Stomach (tissue), 9 donors: Measurements from ENCODE around the gene TTN. TPM values are rescaled to one million over a fixed set of nuclear protein-coding genes. Genes with fewer than 3 reads are reported as not detected.

Experiments
- DNase-seq, 2 donors: peaks; one replicate each; pipeline versions ENCODE4 v3.0.0 to v3.0.0-alpha.2; 2013 to 2019
- H3K27ac ChIP-seq, 5 donors: fragments of 200-600 bp in 4 of 5; sonication (generic) in 4 of 5; one replicate each; pipeline ENCODE4 v1.5.1; 2013 to 2019; ENCODE audit warnings: mild to moderate bottlenecking in 1 of 5, moderate library complexity in 1 of 5
- H3K27me3 ChIP-seq, 3 donors: fragments of 200-600 bp; sonication (generic); one replicate each; pipeline ENCODE4 v1.5.1; 2017 to 2019; ENCODE audit warnings: mixed run types in 1 of 3
- H3K36me3 ChIP-seq, 4 donors: fragments of 200-600 bp; sonication (generic); 1 replicate in 3 of 4; 2 replicates in 1 of 4; pipeline ENCODE4 v1.5.1; 2016 to 2019
- H3K4me1 ChIP-seq, 4 donors: fragments of 200-600 bp; sonication (generic); one replicate each; pipeline ENCODE4 v1.5.1; 2016 to 2019
- H3K4me3 ChIP-seq, 4 donors: fragments of 200-600 bp; sonication (generic) in 3 of 4; one replicate each; pipeline ENCODE4 v1.5.1; 2016 to 2019; ENCODE audit warnings: mild to moderate bottlenecking in 1 of 4
- H3K9me3 ChIP-seq, 4 donors: fragments of 200-600 bp; sonication (generic); one replicate each; pipeline ENCODE4 v1.5.1; 2016 to 2019
- CTCF ChIP-seq, 7 experiments: fragments of 450-650 bp in 4 of 7; fragments of 200-600 bp in 3 of 7; sonication (generic) in 3 of 7; IDR thresholded peaks; one replicate each; pipeline ENCODE4 v1.5.1; 2016 to 2019; ENCODE audit warnings: antibody characterized with exemption in 7 of 7, control low read depth in 2 of 7, mild to moderate bottlenecking in 1 of 7
- EP300 ChIP-seq: sonication (generic); formaldehyde crosslinking; IDR thresholded peaks from one replicate; pipeline ENCODE4 v1.6.1; 2017; ENCODE audit warnings: antibody characterized with exemption
- POLR2A ChIP-seq, 4 donors: fragments of 450-650 bp; IDR thresholded peaks; one replicate each; pipeline ENCODE4 v1.6.1; 2016; ENCODE audit warnings: antibody characterized with exemption in 4 of 4, control low read depth in 2 of 4, mild to moderate bottlenecking in 1 of 4, moderate library complexity in 1 of 4
- POLR2AphosphoS5 ChIP-seq, 3 donors: sonication (generic); formaldehyde crosslinking; IDR thresholded peaks; one replicate each; pipeline ENCODE4 v1.6.1; 2016; ENCODE audit warnings: antibody characterized with exemption in 3 of 3
- WGBS, 5 donors: extraction: QIAGEN DNeasy Blood & Tissue Kit in 3 of 5; methylation state at CpG; one replicate each; pipeline versions ENCODE4 v1.1.5 to v1.1.7; 2013 to 2018; 5-methylcytosine and 5-hydroxymethylcytosine counted together
- intact Hi-C: fragments of 100-400 bp; cut with DNase I; formaldehyde crosslinking; loops from one replicate; pipeline ENCODE4 v1.15.1; 2023; ENCODE audit warnings: low total_unique reads
- polyA plus RNA-seq, 3 donors: library from polyadenylated mRNA; stranded (reverse); fragments of 200-250 nt; gene quantifications; one replicate each; pipeline ENCODE4 v1.2.3, GENCODE V29; 2013
- total RNA-seq, 5 donors: library from RNA; depleted of rRNA; stranded (reverse); fragments of >200 nt; gene quantifications; one replicate each; pipeline versions ENCODE4 v1.1.0 to v1.2.3, GENCODE V29; 2014 to 2016
- donor health status: healthy with polysubstance abuse.
- donor health status: Bipolar disorder and iron deficiency.
- donor health status: healthy.

Gene TTN
- total and polyA plus RNA-seq, 8 donors: 0.03 to 12.8 (median 2.2) TPM

- WGBS, 5 donors: 38 to 77% (median 55%) methylated on average over 1 of the region's 1 CpG
- TF ChIP-seq POLR2AphosphoS5 (IDR thresholded peaks at IDR 0.05) (no peak), CTCF (IDR thresholded peaks at IDR 0.05) (no peak), POLR2A (IDR thresholded peaks at IDR 0.05) (no peak), EP300 (no peak)
- Histone ChIP-seq H3K27ac (no peak overlapping the region), H3K4me1 (peaks cover 0 to 15% (median 4%) of the 10 kb centered on the region in 4 donors), H3K27me3 (no peaks in the 10 kb centered on the region), H3K4me3 (no peak overlapping the region), H3K9me3 (no peaks in the 10 kb centered on the region), H3K36me3 (peaks cover 9 to 74% (median 66%) of the 10 kb centered on the region in 4 donors)
- intact Hi-C loops: no loop called here
- DNase-seq: no peak
These were observed 300.3 kb downstream of the TTN start for GRCh38 chr2:178506949-178507348.

GRCh38 chr2:178506524-178506923 is 300.7 kb downstream of the TTN start:
- no peak for DNase-seq
- peaks cover 0 to 15% (median 4%) of the 10 kb centered on the region in 4 donors for H3K4me1 ChIP-seq
- intact Hi-C loops: no loop called here
- H3K27me3 ChIP-seq: no peaks in the 10 kb centered on the region
- 36 to 66% (median 52%) methylated on average over 2 of the region's 2 CpGs for WGBS, 5 donors
- H3K9me3 ChIP-seq: no peaks in the 10 kb centered on the region
- peak overlapping the region in 1 of 5 donors; percentile 28 for H3K27ac ChIP-seq
- TF ChIP-seq POLR2A (IDR thresholded peaks at IDR 0.05) (no peak), POLR2AphosphoS5 (IDR thresholded peaks at IDR 0.05) (no peak), CTCF (IDR thresholded peaks at IDR 0.05) (no peak), EP300 (no peak)
- H3K4me3 ChIP-seq: no peak overlapping the region
- peaks cover 12 to 74% (median 66%) of the 10 kb centered on the region in 4 donors for H3K36me3 ChIP-seq

DNA sequence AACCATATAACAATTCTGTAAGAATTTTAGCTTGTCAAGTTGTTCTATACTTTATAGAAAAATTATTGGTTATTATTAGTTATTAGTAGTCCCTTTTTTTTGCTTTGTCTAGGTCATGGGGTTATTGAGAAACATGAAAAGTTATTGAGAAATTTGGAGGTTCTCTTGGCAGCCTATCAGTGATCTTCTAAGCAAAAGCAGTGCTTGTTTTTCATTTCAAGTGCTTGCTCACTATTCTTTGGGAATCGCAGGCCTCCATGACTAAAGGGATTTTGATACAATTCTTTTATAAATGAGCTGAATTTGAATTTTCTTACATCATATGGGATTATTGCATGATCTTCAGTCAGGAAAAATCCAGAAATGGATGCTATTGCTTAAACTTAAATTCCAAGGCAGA is 301.1 kb downstream of the TTN start:
- Histone ChIP-seq H3K4me1 (peaks cover 0 to 15% (median 4%) of the 10 kb centered on the region in 4 donors), H3K27ac (peak overlapping the region in 1 of 5 donors; percentile 28), H3K9me3 (no peaks in the 10 kb centered on the region), H3K36me3 (peaks cover 16 to 74% (median 66%) of the 10 kb centered on the region in 4 donors), H3K27me3 (no peaks in the 10 kb centered on the region), H3K4me3 (no peak overlapping the region)
- no peak for TF ChIP-seq POLR2AphosphoS5 (IDR thresholded peaks at IDR 0.05)
- TF ChIP-seq CTCF (IDR thresholded peaks at IDR 0.05): no peak
- TF ChIP-seq EP300: no peak
- TF ChIP-seq POLR2A (IDR thresholded peaks at IDR 0.05): no peak
- no peak for DNase-seq
- 92 to 100% (median 94%) methylated on average over 1 of the region's 1 CpG for WGBS, 5 donors
- intact Hi-C loops: no loop called here

DNA sequence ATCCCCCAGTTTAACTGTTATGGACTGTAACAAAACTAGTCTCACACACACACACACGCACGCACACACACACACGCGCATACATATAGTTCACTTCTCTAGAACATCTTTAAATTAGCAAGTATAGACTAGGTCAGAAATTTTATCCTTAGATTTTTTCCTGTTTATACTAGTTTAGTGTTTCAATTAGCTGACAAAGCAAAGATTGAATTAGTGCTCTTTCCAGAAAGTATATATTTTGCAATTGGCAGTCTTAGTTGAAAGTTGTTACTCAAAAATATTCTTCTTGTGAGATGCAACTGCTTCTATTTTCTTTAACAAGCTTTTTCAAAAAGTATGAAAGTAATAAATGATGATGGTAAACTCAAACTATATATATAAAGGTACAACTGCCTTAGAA is 304.5 kb downstream of the TTN start:
- 95 to 99% (median 96%) methylated on average over 4 of the region's 4 CpGs for WGBS, 5 donors
- DNase-seq: no peak
- intact Hi-C loops: no loop called here
- no peaks in the 10 kb centered on the region for H3K27me3 ChIP-seq
- no peaks in the 10 kb centered on the region for H3K9me3 ChIP-seq
- no peak for TF ChIP-seq CTCF (IDR thresholded peaks at IDR 0.05)
- TF ChIP-seq EP300: no peak
- TF ChIP-seq POLR2AphosphoS5 (IDR thresholded peaks at IDR 0.05): no peak
- TF ChIP-seq POLR2A (IDR thresholded peaks at IDR 0.05): no peak
- no peak overlapping the region for H3K27ac ChIP-seq
- H3K4me3 ChIP-seq: no peak overlapping the region
- peaks cover 0 to 15% (median 4%) of the 10 kb centered on the region in 4 donors for H3K4me1 ChIP-seq
- peaks cover 31 to 88% (median 86%) of the 10 kb centered on the region in 4 donors for H3K36me3 ChIP-seq
